ENCODE data around the gene ZNF594.

GRCh38 chr17:5182597-5183409 is 8.9 kb downstream of the ZNF594 start:
- TF ChIP-seq EZH2 (IDR thresholded peaks at IDR 0.05; ENCODE audit: insufficient read depth, poor library complexity, severe bottlenecking) (no peak), EZH2phosphoT487 (IDR thresholded peaks at IDR 0.05; ENCODE audit: insufficient read depth, low read depth) (no peak)

Data from GM23248 (cell line).